K562 (cell line): ENCODE data around the gene PBX1. TPM values are rescaled to one million over a fixed set of nuclear protein-coding genes. Genes with fewer than 3 reads are reported as not detected.

Experiments
- CREM ChIP-seq: IDR thresholded peaks from 2 replicates; pipeline ENCODE4 v1.6.1; 2014; ENCODE audit warnings: antibody characterized with exemption, low read depth
- HNRNPK ChIP-seq: fragments of 200-400 bp; formaldehyde crosslinking; IDR thresholded peaks from one replicate; pipeline ENCODE4 v1.6.1; 2018; ENCODE audit warnings: mild to moderate bottlenecking, low read depth, low read length; ENCODE audit not compliant: poor library complexity, severe bottlenecking
- MAFF ChIP-seq: IDR thresholded peaks from 2 replicates; pipeline ENCODE4 v1.6.1; 2012; ENCODE audit warnings: low read length, improper control_type of control experiment
- MECOM ChIP-seq: fragments of 250-450 bp; sonication (Bioruptor Pico); IDR thresholded peaks from 2 replicates; pipeline ENCODE4 v1.8.0; 2022; ENCODE audit warnings: inconsistent platforms
- PTRF ChIP-seq: fragments of 450-650 bp; IDR thresholded peaks from 2 replicates; pipeline ENCODE4 v1.6.1; 2016; ENCODE audit warnings: mild to moderate bottlenecking, missing genetic modification characterization, missing compliant biosample characterization
- RBM25 ChIP-seq: fragments of 200-400 bp; formaldehyde crosslinking; IDR thresholded peaks from 2 replicates; pipeline ENCODE4 v1.6.1; 2018; ENCODE audit warnings: low read length, low read depth, moderate library complexity; ENCODE audit not compliant: severe bottlenecking
- RBM34 ChIP-seq: fragments of 200-400 bp; formaldehyde crosslinking; IDR thresholded peaks from 2 replicates; pipeline ENCODE4 v1.6.1; 2018; ENCODE audit warnings: low read length, borderline replicate concordance; ENCODE audit not compliant: insufficient read depth
- RNF2 ChIP-seq: sonication (generic); IDR thresholded peaks from 2 replicates; pipeline ENCODE4 v1.6.1; 2016
- SMARCE1 ChIP-seq: fragments of 450-650 bp; IDR thresholded peaks from 2 replicates; pipeline ENCODE4 v1.7.1; 2016; ENCODE audit warnings: mild to moderate bottlenecking
- TBL1XR1 ChIP-seq, 2 experiments: IDR thresholded peaks; 2 replicates each; pipeline ENCODE4 v1.6.1; 2012; ENCODE audit warnings: improper control_type of control experiment in 2 of 2, low read length in 2 of 2, mild to moderate bottlenecking in 1 of 2
- YBX1 ChIP-seq: fragments of 450-650 bp; IDR thresholded peaks from 2 replicates; pipeline ENCODE4 v1.7.1; 2016; ENCODE audit warnings: mild to moderate bottlenecking
- ZNF41 ChIP-seq: fragments of 250-450 bp; sonication (Bioruptor Pico); conservative IDR thresholded peaks from 2 replicates; pipeline ENCODE4 v1.4.0; 2020; ENCODE audit warnings: mild to moderate bottlenecking
- ZNF57 ChIP-seq: fragments of 450-650 bp; formaldehyde crosslinking; IDR thresholded peaks from 2 replicates; pipeline ENCODE4 v1.4.0; 2020; ENCODE audit warnings: mild to moderate bottlenecking, moderate library complexity
- polyA plus RNA-seq, 8 experiments: library from polyadenylated mRNA; depleted of rRNA in 4 of 8; stranded (reverse) in 5 of 8; unstranded in 3 of 8; fragments of >200 nt; fragmentation: Nextera tagmentation in 2 of 8; fragmentation: Illumina TruSeq in 1 of 8; extraction: Ambion mirVana in 2 of 8; extraction: Trizol in 1 of 8; gene quantifications; 2 replicates each; pipeline versions ENCODE4 v1.2.1 to v1.2.3, GENCODE V29; 2011 to 2014; ENCODE audit warnings: inconsistent platforms in 1 of 8, missing spikeins in 1 of 8
- total RNA-seq, 7 experiments: library from RNA; depleted of rRNA in 6 of 7; stranded (reverse); fragments of >200 nt in 6 of 7; fragmentation: Illumina TruSeq in 2 of 7; extraction: Trizol in 2 of 7; gene quantifications; 2 replicates each; pipeline versions ENCODE4 v1.2.1 to v1.2.3, GENCODE V29; 2011 to 2021; ENCODE audit warnings: low replicate concordance in 1 of 7
- TF ChIP-seq, protein P1 (sequence below): fragments of 250-450 bp; sonication (Bioruptor Pico); IDR thresholded peaks from 2 replicates; pipeline ENCODE4 v1.4.0; 2020
- TF ChIP-seq, protein P2 (sequence below): fragments of 200-400 bp; formaldehyde crosslinking; IDR thresholded peaks from 2 replicates; pipeline ENCODE4 v1.6.1; 2017; ENCODE audit warnings: mild to moderate bottlenecking, low read depth, low read length, moderate library complexity
- TF ChIP-seq, protein P3 (sequence below): fragments of 450-650 bp; IDR thresholded peaks from 2 replicates; pipeline ENCODE4 v1.6.1; 2016; ENCODE audit warnings: low read depth, mild to moderate bottlenecking, moderate library complexity
- TF ChIP-seq, protein P4 (sequence below): sonication (generic); formaldehyde crosslinking; IDR thresholded peaks from 2 replicates; pipeline ENCODE4 v1.8.1; 2022; ENCODE audit warnings: missing genetic modification reagents
- TF ChIP-seq, protein P5 (sequence below): sonication (generic); formaldehyde crosslinking; IDR thresholded peaks from 2 replicates; pipeline ENCODE4 v1.4.0; 2020; ENCODE audit warnings: mild to moderate bottlenecking, missing genetic modification reagents

Gene PBX1
- total and polyA plus RNA-seq, 9 of the 15 experiments (the other 6 are each of a cell fraction or from before 2014, with no cell fraction given) = 0.03 to 0.62 (median 0.17) TPM

DNA sequence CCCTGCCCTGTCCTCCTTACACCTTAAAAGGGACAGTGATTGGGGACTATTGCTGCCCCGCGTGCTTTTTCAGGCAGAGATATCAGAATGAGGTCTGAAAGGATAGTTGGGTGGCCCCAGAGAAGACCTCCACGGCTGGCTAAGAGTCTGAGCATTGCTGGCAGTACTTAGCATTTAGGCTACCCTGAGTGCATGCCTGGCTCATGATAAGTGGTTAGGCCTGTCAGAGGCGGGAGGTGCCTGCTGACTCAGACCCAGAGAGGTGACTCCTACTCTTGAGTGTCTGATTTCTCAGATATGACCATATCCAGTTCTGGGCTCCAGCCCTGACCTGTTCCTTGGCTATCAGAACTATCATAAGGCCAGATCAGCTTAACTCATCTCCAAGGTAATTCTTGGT lies 213.7 kb downstream of the PBX1 start (continued):
- TF ChIP-seq, protein P1, sequence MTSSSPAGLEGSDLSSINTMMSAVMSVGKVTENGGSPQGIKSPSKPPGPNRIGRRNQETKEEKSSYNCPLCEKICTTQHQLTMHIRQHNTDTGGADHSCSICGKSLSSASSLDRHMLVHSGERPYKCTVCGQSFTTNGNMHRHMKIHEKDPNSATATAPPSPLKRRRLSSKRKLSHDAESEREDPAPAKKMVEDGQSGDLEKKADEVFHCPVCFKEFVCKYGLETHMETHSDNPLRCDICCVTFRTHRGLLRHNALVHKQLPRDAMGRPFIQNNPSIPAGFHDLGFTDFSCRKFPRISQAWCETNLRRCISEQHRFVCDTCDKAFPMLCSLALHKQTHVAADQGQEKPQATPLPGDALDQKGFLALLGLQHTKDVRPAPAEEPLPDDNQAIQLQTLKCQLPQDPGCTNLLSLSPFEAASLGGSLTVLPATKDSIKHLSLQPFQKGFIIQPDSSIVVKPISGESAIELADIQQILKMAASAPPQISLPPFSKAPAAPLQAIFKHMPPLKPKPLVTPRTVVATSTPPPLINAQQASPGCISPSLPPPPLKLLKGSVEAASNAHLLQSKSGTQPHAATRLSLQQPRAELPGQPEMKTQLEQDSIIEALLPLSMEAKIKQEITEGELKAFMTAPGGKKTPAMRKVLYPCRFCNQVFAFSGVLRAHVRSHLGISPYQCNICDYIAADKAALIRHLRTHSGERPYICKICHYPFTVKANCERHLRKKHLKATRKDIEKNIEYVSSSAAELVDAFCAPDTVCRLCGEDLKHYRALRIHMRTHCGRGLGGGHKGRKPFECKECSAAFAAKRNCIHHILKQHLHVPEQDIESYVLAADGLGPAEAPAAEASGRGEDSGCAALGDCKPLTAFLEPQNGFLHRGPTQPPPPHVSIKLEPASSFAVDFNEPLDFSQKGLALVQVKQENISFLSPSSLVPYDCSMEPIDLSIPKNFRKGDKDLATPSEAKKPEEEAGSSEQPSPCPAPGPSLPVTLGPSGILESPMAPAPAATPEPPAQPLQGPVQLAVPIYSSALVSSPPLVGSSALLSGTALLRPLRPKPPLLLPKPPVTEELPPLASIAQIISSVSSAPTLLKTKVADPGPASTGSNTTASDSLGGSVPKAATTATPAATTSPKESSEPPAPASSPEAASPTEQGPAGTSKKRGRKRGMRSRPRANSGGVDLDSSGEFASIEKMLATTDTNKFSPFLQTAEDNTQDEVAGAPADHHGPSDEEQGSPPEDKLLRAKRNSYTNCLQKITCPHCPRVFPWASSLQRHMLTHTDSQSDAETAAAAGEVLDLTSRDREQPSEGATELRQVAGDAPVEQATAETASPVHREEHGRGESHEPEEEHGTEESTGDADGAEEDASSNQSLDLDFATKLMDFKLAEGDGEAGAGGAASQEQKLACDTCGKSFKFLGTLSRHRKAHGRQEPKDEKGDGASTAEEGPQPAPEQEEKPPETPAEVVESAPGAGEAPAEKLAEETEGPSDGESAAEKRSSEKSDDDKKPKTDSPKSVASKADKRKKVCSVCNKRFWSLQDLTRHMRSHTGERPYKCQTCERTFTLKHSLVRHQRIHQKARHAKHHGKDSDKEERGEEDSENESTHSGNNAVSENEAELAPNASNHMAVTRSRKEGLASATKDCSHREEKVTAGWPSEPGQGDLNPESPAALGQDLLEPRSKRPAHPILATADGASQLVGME (CRISPR knock-in tag) = no peak
- TF ChIP-seq YBX1 = no peak
- TF ChIP-seq MECOM (CRISPR knock-in tag) = no peak
- TF ChIP-seq, protein P2, sequence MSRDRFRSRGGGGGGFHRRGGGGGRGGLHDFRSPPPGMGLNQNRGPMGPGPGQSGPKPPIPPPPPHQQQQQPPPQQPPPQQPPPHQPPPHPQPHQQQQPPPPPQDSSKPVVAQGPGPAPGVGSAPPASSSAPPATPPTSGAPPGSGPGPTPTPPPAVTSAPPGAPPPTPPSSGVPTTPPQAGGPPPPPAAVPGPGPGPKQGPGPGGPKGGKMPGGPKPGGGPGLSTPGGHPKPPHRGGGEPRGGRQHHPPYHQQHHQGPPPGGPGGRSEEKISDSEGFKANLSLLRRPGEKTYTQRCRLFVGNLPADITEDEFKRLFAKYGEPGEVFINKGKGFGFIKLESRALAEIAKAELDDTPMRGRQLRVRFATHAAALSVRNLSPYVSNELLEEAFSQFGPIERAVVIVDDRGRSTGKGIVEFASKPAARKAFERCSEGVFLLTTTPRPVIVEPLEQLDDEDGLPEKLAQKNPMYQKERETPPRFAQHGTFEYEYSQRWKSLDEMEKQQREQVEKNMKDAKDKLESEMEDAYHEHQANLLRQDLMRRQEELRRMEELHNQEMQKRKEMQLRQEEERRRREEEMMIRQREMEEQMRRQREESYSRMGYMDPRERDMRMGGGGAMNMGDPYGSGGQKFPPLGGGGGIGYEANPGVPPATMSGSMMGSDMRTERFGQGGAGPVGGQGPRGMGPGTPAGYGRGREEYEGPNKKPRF = no peak
- TF ChIP-seq MAFF = 0 out of 2 replicates have a peak, but pooled peaks have one; percentile 16
- TF ChIP-seq, protein P3, sequence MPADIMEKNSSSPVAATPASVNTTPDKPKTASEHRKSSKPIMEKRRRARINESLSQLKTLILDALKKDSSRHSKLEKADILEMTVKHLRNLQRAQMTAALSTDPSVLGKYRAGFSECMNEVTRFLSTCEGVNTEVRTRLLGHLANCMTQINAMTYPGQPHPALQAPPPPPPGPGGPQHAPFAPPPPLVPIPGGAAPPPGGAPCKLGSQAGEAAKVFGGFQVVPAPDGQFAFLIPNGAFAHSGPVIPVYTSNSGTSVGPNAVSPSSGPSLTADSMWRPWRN = peak; percentile 64
- TF ChIP-seq RBM25 = no peak
- TF ChIP-seq HNRNPK = no peak
- TF ChIP-seq SMARCE1 = peak; percentile 96
- TF ChIP-seq, protein P4, sequence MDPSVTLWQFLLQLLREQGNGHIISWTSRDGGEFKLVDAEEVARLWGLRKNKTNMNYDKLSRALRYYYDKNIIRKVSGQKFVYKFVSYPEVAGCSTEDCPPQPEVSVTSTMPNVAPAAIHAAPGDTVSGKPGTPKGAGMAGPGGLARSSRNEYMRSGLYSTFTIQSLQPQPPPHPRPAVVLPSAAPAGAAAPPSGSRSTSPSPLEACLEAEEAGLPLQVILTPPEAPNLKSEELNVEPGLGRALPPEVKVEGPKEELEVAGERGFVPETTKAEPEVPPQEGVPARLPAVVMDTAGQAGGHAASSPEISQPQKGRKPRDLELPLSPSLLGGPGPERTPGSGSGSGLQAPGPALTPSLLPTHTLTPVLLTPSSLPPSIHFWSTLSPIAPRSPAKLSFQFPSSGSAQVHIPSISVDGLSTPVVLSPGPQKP (CRISPR knock-in tag) = no peak
- peak; percentile 47 to 64; a peak in 1 of 4 replicates for TF ChIP-seq TBL1XR1 (IDR thresholded peaks at IDR 0.05; ENCODE audit: low read length in 2 of 2)
- TF ChIP-seq, protein P5, sequence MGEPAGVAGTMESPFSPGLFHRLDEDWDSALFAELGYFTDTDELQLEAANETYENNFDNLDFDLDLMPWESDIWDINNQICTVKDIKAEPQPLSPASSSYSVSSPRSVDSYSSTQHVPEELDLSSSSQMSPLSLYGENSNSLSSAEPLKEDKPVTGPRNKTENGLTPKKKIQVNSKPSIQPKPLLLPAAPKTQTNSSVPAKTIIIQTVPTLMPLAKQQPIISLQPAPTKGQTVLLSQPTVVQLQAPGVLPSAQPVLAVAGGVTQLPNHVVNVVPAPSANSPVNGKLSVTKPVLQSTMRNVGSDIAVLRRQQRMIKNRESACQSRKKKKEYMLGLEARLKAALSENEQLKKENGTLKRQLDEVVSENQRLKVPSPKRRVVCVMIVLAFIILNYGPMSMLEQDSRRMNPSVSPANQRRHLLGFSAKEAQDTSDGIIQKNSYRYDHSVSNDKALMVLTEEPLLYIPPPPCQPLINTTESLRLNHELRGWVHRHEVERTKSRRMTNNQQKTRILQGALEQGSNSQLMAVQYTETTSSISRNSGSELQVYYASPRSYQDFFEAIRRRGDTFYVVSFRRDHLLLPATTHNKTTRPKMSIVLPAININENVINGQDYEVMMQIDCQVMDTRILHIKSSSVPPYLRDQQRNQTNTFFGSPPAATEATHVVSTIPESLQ (CRISPR knock-in tag) = no peak
- peak; percentile 79 for TF ChIP-seq RNF2
- no peak for TF ChIP-seq ZNF57 (CRISPR knock-in tag)
- no peak for TF ChIP-seq ZNF41
- TF ChIP-seq CREM = peak; percentile 74
- no peak for TF ChIP-seq RBM34
- TF ChIP-seq PTRF (tag) = no peak
